PC-3 (cell line): ENCODE measurements around the gene HSPB1. TPM values are rescaled to one million over a fixed set of nuclear protein-coding genes. Genes with fewer than 3 reads are reported as not detected.

Source experiments
- ATAC-seq: fragments of 200-7000 bp; cut with Tn5 transposase; 2 replicates; pipeline ENCODE4 v1.9.1; 2020; ENCODE audit warnings: mild to moderate bottlenecking, moderate library complexity
- BruUV-seq: library from RNA; stranded (reverse); fragments of 400-500 nt; replicated peaks from 2 replicates; lab custom pipeline; 2021; lab: Mats Ljungman, UMichigan
- CTCF ChIA-PET: fragments of 300-600 bp; sonication (Branson Sonifier 250); formaldehyde crosslinking; loops from one replicate; lab custom pipeline; 2022; ENCODE audit warnings: antibody characterized with exemption; lab: Charles Lee
- POLR2A ChIA-PET: fragments of 300-600 bp; sonication (Branson Sonifier 250); formaldehyde crosslinking; loops from one replicate; lab custom pipeline; 2022; ENCODE audit warnings: antibody characterized with exemption; ENCODE audit not compliant: unreplicated experiment; lab: Charles Lee
- DNase-seq: peaks from one replicate; pipeline ENCODE4 v3.0.0-alpha.2; 2015
- H2AFZ ChIP-seq: fragments of 300-600 bp; sonication (generic); 2 replicates; pipeline ENCODE4 v1.6.0; 2016; ENCODE audit warnings: antibody characterized with exemption, low read length
- H3F3A ChIP-seq: fragments of 300-600 bp; sonication (generic); one replicate; pipeline ENCODE4 v1.6.0; 2017; ENCODE audit warnings: antibody characterized with exemption, low read length, control low read depth, mild to moderate bottlenecking; ENCODE audit not compliant: unreplicated experiment
- H3K27ac ChIP-seq: fragments of 300-600 bp; sonication (generic); 2 replicates; pipeline ENCODE4 v1.5.1; 2016; ENCODE audit warnings: mild to moderate bottlenecking, low read length
- H3K27me3 ChIP-seq: fragments of 300-600 bp; sonication (generic); 2 replicates; pipeline ENCODE4 v1.6.1; 2016; ENCODE audit warnings: low read length, mixed read lengths
- H3K36me3 ChIP-seq: fragments of 300-600 bp; sonication (generic); 2 replicates; pipeline ENCODE4 v1.6.1; 2016; ENCODE audit warnings: low read depth, mixed run types, low read length, mixed read lengths
- H3K4me1 ChIP-seq: fragments of 300-600 bp; sonication (generic); 2 replicates; pipeline ENCODE4 v1.5.1; 2016; ENCODE audit warnings: low read length; ENCODE audit not compliant: insufficient read depth
- H3K4me2 ChIP-seq: fragments of 300-600 bp; sonication (generic); 2 replicates; pipeline ENCODE4 v1.6.0; 2016; ENCODE audit warnings: low read length
- H3K4me3 ChIP-seq: fragments of 300-600 bp; sonication (generic); 2 replicates; pipeline ENCODE4 v1.5.1; 2016; ENCODE audit warnings: mild to moderate bottlenecking, low read length, mixed read lengths
- H3K79me2 ChIP-seq: fragments of 300-600 bp; sonication (generic); 2 replicates; pipeline ENCODE4 v1.6.1; 2017; ENCODE audit warnings: low read length, mixed read lengths
- H3K9ac ChIP-seq: fragments of 300-600 bp; sonication (generic); 2 replicates; pipeline ENCODE4 v1.6.0; 2016; ENCODE audit warnings: mild to moderate bottlenecking, low read length
- H3K9me2 ChIP-seq: fragments of 300-600 bp; sonication (generic); replicated peaks from 2 replicates; pipeline ENCODE4 v1.6.1; 2016; ENCODE audit warnings: mixed run types, low read length, mixed read lengths
- H3K9me3 ChIP-seq: fragments of 300-600 bp; sonication (generic); 2 replicates; pipeline ENCODE4 v1.6.1; 2016; ENCODE audit warnings: low read length, mixed read lengths
- H4K20me1 ChIP-seq: fragments of 300-600 bp; sonication (generic); 2 replicates; pipeline ENCODE4 v1.6.1; 2016; ENCODE audit warnings: low read length, mixed read lengths
- CTCF ChIP-seq: fragments of 300-600 bp; sonication (generic); conservative IDR thresholded peaks from 2 replicates; pipeline ENCODE4 v1.5.1; 2017; ENCODE audit warnings: antibody characterized with exemption, low read depth, mild to moderate bottlenecking, low read length
- EZH2 ChIP-seq: fragments of 300-600 bp; sonication (generic); IDR thresholded peaks from one replicate; pipeline ENCODE4 v1.6.1; 2017; ENCODE audit warnings: antibody characterized with exemption, mild to moderate bottlenecking, low read length; ENCODE audit not compliant: unreplicated experiment
- EZH2phosphoT487 ChIP-seq: fragments of 300-600 bp; sonication (generic); IDR thresholded peaks from 2 replicates; pipeline ENCODE4 v1.6.1; 2018; ENCODE audit warnings: mild to moderate bottlenecking, antibody characterized with exemption, low read length, borderline replicate concordance
- intact Hi-C: fragments of 100-400 bp; cut with micrococcal nuclease; formaldehyde crosslinking; loops from 2 replicates; pipeline ENCODE4 v1.9.0; 2023
- total RNA-seq: library from RNA; depleted of rRNA; stranded (reverse); fragments of >200 nt; gene quantifications from 2 replicates; pipeline ENCODE4 v1.2.3, GENCODE V29; 2014

HSPB1 gene
- total RNA-seq, 1 experiment from 2014 or later, result 166 TPM

- Histone ChIP-seq H4K20me1 (no peaks in the 10 kb centered on the region), H2AFZ (no peak overlapping the region), H3K9me3 (no peaks in the 10 kb centered on the region), H3F3A (peaks cover 3% of the 10 kb centered on the region), H3K9me2 (no peaks in the 10 kb centered on the region), H3K36me3 (no peaks in the 10 kb centered on the region; the same call in 1 of the 2 replicates), H3K4me1 (peaks cover 13% of the 10 kb centered on the region), H3K4me2 (no peak overlapping the region), H3K4me3 (no peak overlapping the region), H3K9ac (no peak overlapping the region), H3K27me3 (no peaks in the 10 kb centered on the region), H3K27ac (no peak overlapping the region), H3K79me2 (no peaks in the 10 kb centered on the region)
- no peak for ATAC-seq
- ChIA-PET POLR2A (no interaction called here), CTCF (interaction anchor here (0.6 kb wide), 1 partner anchor 24 kb away, joined by 3 read pairs; no protein-coding TSS in a partner anchor)
- no peak for DNase-seq
- BruUV-seq, result no TSS peak
- intact Hi-C loops, result no loop called here
- TF ChIP-seq CTCF (no peak), EZH2 (no peak), EZH2phosphoT487 (no peak)
These were observed 12.9 kb downstream of the HSPB1 start for GRCh38 chr7:76315364-76315763.

GRCh38 chr7:76316984-76317781, 14.7 kb downstream of the HSPB1 start:
- Histone ChIP-seq H3K9me2 (no peaks in the 10 kb centered on the region), H3K79me2 (no peaks in the 10 kb centered on the region), H3K4me1 (peaks cover 13% of the 10 kb centered on the region), H3K4me3 (peak overlapping the region; percentile 75), H3K9ac (peak overlapping the region; percentile 74; the same call in 1 of the 2 replicates), H2AFZ (peak overlapping the region; percentile 96), H3K27me3 (no peaks in the 10 kb centered on the region), H3F3A (peaks cover 3% of the 10 kb centered on the region), H4K20me1 (no peaks in the 10 kb centered on the region), H3K4me2 (peak overlapping the region; percentile 79), H3K36me3 (no peaks in the 10 kb centered on the region; the same call in 1 of the 2 replicates), H3K9me3 (no peaks in the 10 kb centered on the region), H3K27ac (no peak overlapping the region)
- BruUV-seq, result TSS peak; percentile 20
- POLR2A ChIA-PET, result interaction anchor here (0.6 to 0.7 kb wide), 2 partner anchors 150 to 253 kb away, joined by 3 read pairs; no protein-coding TSS in a partner anchor
- DNase-seq, result no peak
- intact Hi-C loops, result no loop called here
- no peak for ATAC-seq
- TF ChIP-seq CTCF (no peak), EZH2 (no peak), EZH2phosphoT487 (no peak)
- CTCF ChIA-PET, result interaction anchor here (0.7 kb wide), 1 partner anchor 23 kb away, joined by 3 read pairs; no protein-coding TSS in a partner anchor
